AG04449 (cell line): ENCODE results near the gene EIF4A2.

Experiments used
- CTCF ChIA-PET: fragments of 350-600 bp; formaldehyde crosslinking; extraction: SDS; loops from one replicate; lab custom pipeline; 2021; ENCODE audit warnings: antibody characterized with exemption; lab: Yijun Ruan, JAX
- POLR2A ChIA-PET: fragments of 400-600, 350-600 bp; formaldehyde crosslinking; extraction: SDS; loops from one replicate; lab custom pipeline; 2020; ENCODE audit warnings: antibody characterized with exemption, inconsistent platforms; lab: Yijun Ruan, JAX
- DNase-seq: peaks from one replicate; pipeline ENCODE4 v3.0.0-alpha.2; 2010; ENCODE audit warnings: low read depth, low spot score
- H3K4me3 ChIP-seq: 2 replicates; pipeline ENCODE4 v1.5.1; 2011; ENCODE audit warnings: low read depth, mild to moderate bottlenecking, control low read depth, low read length
- TF ChIP-seq, protein P1 (sequence below): IDR thresholded peaks from one replicate; pipeline ENCODE4 v1.5.1; 2011; ENCODE audit warnings: mild to moderate bottlenecking, moderate library complexity, low read length, control low read depth, inconsistent platforms; ENCODE audit not compliant: insufficient read depth; ENCODE audit errors: missing control alignments

EIF4A2 gene

GRCh38 chr3:186783058-186783730 lies at the start of gene EIF4A2:
Gene EIF4A2, plus strand, starts transcription at chr3:186783577. Its CDS starts 34 bp downstream, at chr3:186783611.
- peak within 1 kb of the TSS; percentile 98 for H3K4me3 ChIP-seq
- POLR2A ChIA-PET, result interaction anchor here (0.6 to 3.8 kb wide), 26 partner anchors 9 to 927 kb away, joined by 3 to 73 read pairs (median 6); partner anchors contain the start of genes AHSG, DNAJB11 and TRA2B
- CTCF ChIA-PET, result interaction anchor here (1.0 to 4.6 kb wide), 4 partner anchors 10 to 167 kb away, joined by 3 to 49 read pairs (median 5); no protein-coding TSS in a partner anchor
- TF ChIP-seq, protein P1, sequence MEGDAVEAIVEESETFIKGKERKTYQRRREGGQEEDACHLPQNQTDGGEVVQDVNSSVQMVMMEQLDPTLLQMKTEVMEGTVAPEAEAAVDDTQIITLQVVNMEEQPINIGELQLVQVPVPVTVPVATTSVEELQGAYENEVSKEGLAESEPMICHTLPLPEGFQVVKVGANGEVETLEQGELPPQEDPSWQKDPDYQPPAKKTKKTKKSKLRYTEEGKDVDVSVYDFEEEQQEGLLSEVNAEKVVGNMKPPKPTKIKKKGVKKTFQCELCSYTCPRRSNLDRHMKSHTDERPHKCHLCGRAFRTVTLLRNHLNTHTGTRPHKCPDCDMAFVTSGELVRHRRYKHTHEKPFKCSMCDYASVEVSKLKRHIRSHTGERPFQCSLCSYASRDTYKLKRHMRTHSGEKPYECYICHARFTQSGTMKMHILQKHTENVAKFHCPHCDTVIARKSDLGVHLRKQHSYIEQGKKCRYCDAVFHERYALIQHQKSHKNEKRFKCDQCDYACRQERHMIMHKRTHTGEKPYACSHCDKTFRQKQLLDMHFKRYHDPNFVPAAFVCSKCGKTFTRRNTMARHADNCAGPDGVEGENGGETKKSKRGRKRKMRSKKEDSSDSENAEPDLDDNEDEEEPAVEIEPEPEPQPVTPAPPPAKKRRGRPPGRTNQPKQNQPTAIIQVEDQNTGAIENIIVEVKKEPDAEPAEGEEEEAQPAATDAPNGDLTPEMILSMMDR, result no peak
- peak; percentile 52 for DNase-seq

DNA sequence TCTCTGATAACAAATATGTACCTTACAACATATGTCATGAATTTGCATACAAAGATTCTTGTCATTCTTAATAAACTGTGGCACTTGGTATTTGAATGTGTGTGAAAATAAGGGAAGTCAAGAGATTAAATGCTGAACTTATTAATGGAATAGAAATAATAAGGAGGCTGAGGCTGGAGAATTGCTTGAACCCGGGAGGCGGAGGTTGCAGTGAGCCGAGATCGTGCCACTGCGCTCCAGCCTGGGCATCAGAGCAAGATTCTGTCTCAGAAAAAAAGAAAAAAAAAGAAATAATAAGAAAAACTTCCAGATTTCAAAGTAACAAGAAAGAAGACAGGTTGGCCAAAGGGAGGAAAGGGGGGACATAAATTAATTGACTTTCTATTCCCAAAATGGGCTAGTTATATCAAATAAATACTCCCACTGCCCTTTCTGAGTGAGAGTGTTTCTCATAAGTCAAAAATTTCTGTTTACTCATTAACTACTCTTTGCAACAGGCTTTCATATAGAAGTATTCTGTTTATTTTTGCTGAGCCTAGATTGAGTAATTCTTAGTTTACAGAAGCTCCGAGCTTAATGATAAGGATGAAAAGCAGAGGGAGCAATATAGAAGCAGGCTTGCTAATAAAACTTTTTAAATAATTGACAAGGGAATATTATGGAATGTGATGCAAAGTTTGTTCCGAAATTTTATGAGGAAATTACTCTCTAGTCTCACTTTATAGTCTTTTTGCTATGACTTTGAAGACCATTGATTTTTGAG lies 40.6 kb upstream of the EIF4A2 start:
- TF ChIP-seq, protein P1, result no peak
- POLR2A ChIA-PET, result no interaction called here
- CTCF ChIA-PET, result no interaction called here

GRCh38 chr3:186743666-186744065 lies 39.7 kb upstream of the EIF4A2 start:
- POLR2A ChIA-PET, result no interaction called here
- H3K4me3 ChIP-seq, result no peak overlapping the region
- CTCF ChIA-PET, result no interaction called here
- DNase-seq, result no peak
- TF ChIP-seq, protein P1, result no peak

More for the DNA sequence above, 40.6 kb upstream of the EIF4A2 start:
- DNase-seq, result no peak
- no peak overlapping the region for H3K4me3 ChIP-seq

- peak; percentile 57 for DNase-seq
- TF ChIP-seq, protein P1, result no peak
- ChIA-PET CTCF (interaction anchor here (1.1 to 1.4 kb wide), 2 partner anchors 130 to 131 kb away, joined by 3 to 5 read pairs; no protein-coding TSS in a partner anchor), POLR2A (interaction anchor here (1.0 to 1.3 kb wide), 2 partner anchors 37 to 38 kb away, joined by 4 to 6 read pairs; partner anchors contain the start of gene EIF4A2)
- no peak overlapping the region for H3K4me3 ChIP-seq
These were observed 37.4 kb upstream of the EIF4A2 start for GRCh38 chr3:186746008-186746407.

DNA sequence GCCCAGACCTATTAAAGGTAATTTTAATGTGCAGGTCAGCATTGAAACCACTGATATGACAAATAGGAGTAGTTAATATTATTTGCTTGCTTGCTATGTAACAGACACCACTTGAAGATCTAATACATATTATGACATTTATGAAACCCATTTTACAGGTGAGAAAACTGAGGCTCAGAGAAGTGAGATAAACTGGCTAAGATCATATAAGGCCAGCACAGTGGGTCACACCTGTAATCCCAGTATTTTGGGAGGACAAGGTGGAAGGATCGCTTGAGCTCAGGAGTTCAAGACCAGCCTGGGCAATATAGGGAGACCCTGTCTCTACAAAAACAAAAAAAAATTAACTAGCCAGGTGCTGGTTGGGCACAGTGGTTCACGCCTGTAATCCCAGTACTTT lies 33.1 kb upstream of the EIF4A2 start:
- TF ChIP-seq, protein P1, result no peak
- CTCF ChIA-PET, result no interaction called here
- POLR2A ChIA-PET, result no interaction called here
- H3K4me3 ChIP-seq, result no peak overlapping the region
- no peak for DNase-seq

- CTCF ChIA-PET, result no interaction called here
- TF ChIP-seq, protein P1, result no peak
- POLR2A ChIA-PET, result interaction anchor here (1.1 kb wide), 1 partner anchor 33 kb away, joined by 3 read pairs; no protein-coding TSS in a partner anchor
- no peak for DNase-seq
- no peak overlapping the region for H3K4me3 ChIP-seq
These were observed 31.9 kb upstream of the EIF4A2 start for GRCh38 chr3:186751480-186751879.
